K562 (cell line): ENCODE measurements around the gene TMEM121. TPM values are rescaled to one million over a fixed set of nuclear protein-coding genes. Genes with fewer than 3 reads are reported as not detected.

Experiments
- ATAC-seq: fragments of 200-7000 bp; cut with Tn5 transposase; 3 replicates; pipeline ENCODE4 v1.9.1; 2020; ENCODE audit warnings: moderate library complexity
- BruUV-seq: library from RNA; stranded (reverse); fragments of 400-500 nt; replicated peaks from 2 replicates; lab custom pipeline; 2021; lab: Mats Ljungman, UMichigan
- CTCF ChIA-PET: fragments of 300-600 bp; formaldehyde crosslinking; extraction: SDS; loops from one replicate; lab custom pipeline; 2021; ENCODE audit warnings: low intra/inter-chr PET ratio; lab: Yijun Ruan, JAX
- POLR2A ChIA-PET: fragments of 300-600, 350-650 bp; sonication (Branson Sonifier 250); formaldehyde crosslinking; extraction: SDS; loops from one replicate; lab custom pipeline; 2021; ENCODE audit warnings: antibody characterized with exemption, inconsistent platforms; lab: Yijun Ruan, JAX
- DNase-seq, 4 experiments: peaks; one replicate each; pipeline versions ENCODE4 v3.0.0 to v3.0.0-alpha.2; 2011 to 2018; ENCODE audit warnings: low spot score in 3 of 4, mixed read lengths in 3 of 4; ENCODE audit errors: extremely low read depth in 1 of 4
- FAIRE-seq: peaks from 2 replicates; lab custom pipeline; 2011; peaks lifted over from hg19 to GRCh38; lab: Jason Lieb, UNC
- H2AFZ ChIP-seq: 2 replicates; pipeline ENCODE4 v1.6.0; 2011; ENCODE audit warnings: low read depth, low read length, control low read depth, inconsistent platforms
- H3K27ac ChIP-seq: fragments of 200-600 bp; 3 replicates; pipeline ENCODE4 v1.8.0; 2011; ENCODE audit warnings: low read depth, mild to moderate bottlenecking, control low read depth, inconsistent platforms, low read length, moderate library complexity, mixed read lengths; ENCODE audit errors: extremely low read depth
- H3K27me3 ChIP-seq, 2 experiments: fragments of 300-600 bp in 1 of 2; 2 replicates in 1 of 2; 3 replicates in 1 of 2; pipeline versions ENCODE4 v1.6.0 to v1.8.0; 2011; ENCODE audit warnings: inconsistent platforms in 2 of 2, low read length in 2 of 2, mild to moderate bottlenecking in 1 of 2, mixed read lengths in 1 of 2, moderate library complexity in 1 of 2; ENCODE audit not compliant: control insufficient read depth in 2 of 2, insufficient read depth in 2 of 2
- H3K36me3 ChIP-seq: fragments of 300-600 bp; 3 replicates; pipeline ENCODE4 v1.8.0; 2011; ENCODE audit warnings: mild to moderate bottlenecking, low read length, inconsistent platforms; ENCODE audit not compliant: control insufficient read depth, insufficient read depth
- H3K4me1 ChIP-seq, 2 experiments: fragments of 200-600 bp in 1 of 2; replicated peaks in 1 of 2; 2 replicates in 1 of 2; 3 replicates in 1 of 2; pipeline versions ENCODE4 v1.5.1 to v1.8.0; 2011; ENCODE audit warnings: inconsistent platforms in 2 of 2, low read length in 2 of 2, mild to moderate bottlenecking in 1 of 2, mixed read lengths in 1 of 2, moderate library complexity in 1 of 2; ENCODE audit not compliant: control insufficient read depth in 2 of 2, insufficient read depth in 2 of 2
- H3K4me2 ChIP-seq: 2 replicates; pipeline ENCODE4 v1.6.1; 2011; ENCODE audit warnings: low read length, control low read depth, inconsistent platforms, mixed read lengths; ENCODE audit not compliant: insufficient read depth
- H3K4me3 ChIP-seq: fragments of 200-600 bp; sonication (generic), shearing (Covaris generic); 2 replicates; pipeline ENCODE4 v1.5.1; 2016; ENCODE audit warnings: control low read depth, inconsistent platforms
- H3K79me2 ChIP-seq: fragments of 200-600 bp; 3 replicates; pipeline ENCODE4 v1.8.0; 2011; ENCODE audit warnings: low read length, inconsistent platforms; ENCODE audit not compliant: control insufficient read depth, insufficient read depth
- H3K9ac ChIP-seq, 2 experiments: 2 replicates each; pipeline versions ENCODE4 v1.6.0 to v1.6.1; 2011; ENCODE audit warnings: low read depth in 2 of 2, low read length in 2 of 2, control low read depth in 1 of 2, inconsistent platforms in 1 of 2, mild to moderate bottlenecking in 1 of 2, mixed read lengths in 1 of 2; ENCODE audit not compliant: insufficient read depth in 1 of 2
- H3K9me1 ChIP-seq: one replicate; pipeline ENCODE4 v1.6.0; 2011; ENCODE audit warnings: inconsistent platforms, mild to moderate bottlenecking, low read length, moderate library complexity; ENCODE audit not compliant: control insufficient read depth, insufficient read depth
- H3K9me3 ChIP-seq: replicated peaks from 2 replicates; pipeline ENCODE4 v1.5.1; 2011; ENCODE audit warnings: low read depth, low read length, inconsistent platforms; ENCODE audit not compliant: control insufficient read depth, insufficient read depth
- H4K20me1 ChIP-seq: replicated peaks from 2 replicates; pipeline ENCODE4 v1.6.1; 2011; ENCODE audit warnings: low read length, inconsistent platforms, mixed read lengths; ENCODE audit not compliant: control insufficient read depth, insufficient read depth
- ARID3A ChIP-seq: IDR thresholded peaks from 2 replicates; pipeline ENCODE4 v1.6.1; 2012; ENCODE audit warnings: low read depth, low read length, improper control_type of control experiment, borderline replicate concordance
- HNRNPLL ChIP-seq: fragments of 200-400 bp; formaldehyde crosslinking; IDR thresholded peaks from 2 replicates; pipeline ENCODE4 v1.6.1; 2017; ENCODE audit warnings: low read length, low read depth, mild to moderate bottlenecking; ENCODE audit not compliant: poor library complexity, severe bottlenecking
- PATZ1 ChIP-seq: fragments of 250-450 bp; sonication (Bioruptor Pico); IDR thresholded peaks from 2 replicates; pipeline ENCODE4 v1.5.0; 2020; ENCODE audit warnings: mild to moderate bottlenecking, borderline replicate concordance
- TOE1 ChIP-seq, 2 experiments: fragments of 450-650 bp in 1 of 2; sonication (generic) in 1 of 2; formaldehyde crosslinking in 1 of 2; IDR thresholded peaks; 2 replicates each; pipeline versions ENCODE4 v1.7.1 to v1.8.0; 2016 to 2022; ENCODE audit warnings: borderline replicate concordance in 2 of 2, mild to moderate bottlenecking in 2 of 2, antibody characterized with exemption in 1 of 2, inconsistent platforms in 1 of 2, low read depth in 1 of 2, missing genetic modification reagents in 1 of 2, moderate library complexity in 1 of 2
- UBTF ChIP-seq, 2 experiments: IDR thresholded peaks; 2 replicates each; pipeline ENCODE4 v1.6.1; 2012; ENCODE audit warnings: improper control_type of control experiment in 2 of 2, low read depth in 2 of 2, low read length in 2 of 2, borderline replicate concordance in 1 of 2
- WGBS: fragments of 100-300 bp; shearing (Covaris generic); methylation state at CpG from one replicate; pipeline ENCODE4 v1.1.6; 2016; ENCODE audit warnings: low coverage, mixed read lengths; ENCODE audit not compliant: insufficient coverage; ENCODE audit errors: missing lambda C conversion rate; 5-methylcytosine and 5-hydroxymethylcytosine counted together
- in situ Hi-C: fragments of 300-500 bp; cut with MboI; formaldehyde crosslinking; loops from 4 replicates; pipeline ENCODE4 v1.15.0; 2018; ENCODE audit warnings: inconsistent platforms, mixed read lengths
- intact Hi-C: fragments of 100-400 bp; cut with micrococcal nuclease; formaldehyde crosslinking; loops from 2 replicates; pipeline ENCODE4 v1.14.2; 2022
- polyA plus RNA-seq, 8 experiments: library from polyadenylated mRNA; depleted of rRNA in 4 of 8; stranded (reverse) in 5 of 8; unstranded in 3 of 8; fragments of >200 nt; fragmentation: Nextera tagmentation in 2 of 8; fragmentation: Illumina TruSeq in 1 of 8; extraction: Ambion mirVana in 2 of 8; extraction: Trizol in 1 of 8; gene quantifications; 2 replicates each; pipeline versions ENCODE4 v1.2.1 to v1.2.3, GENCODE V29; 2011 to 2014; ENCODE audit warnings: inconsistent platforms in 1 of 8, missing spikeins in 1 of 8
- total RNA-seq, 7 experiments: library from RNA; depleted of rRNA in 6 of 7; stranded (reverse); fragments of >200 nt in 6 of 7; fragmentation: Illumina TruSeq in 2 of 7; extraction: Trizol in 2 of 7; gene quantifications; 2 replicates each; pipeline versions ENCODE4 v1.2.1 to v1.2.3, GENCODE V29; 2011 to 2021; ENCODE audit warnings: low replicate concordance in 1 of 7

Gene TMEM121
- total and polyA plus RNA-seq, 9 of the 15 experiments (the other 6 are each of a cell fraction or from before 2014, with no cell fraction given), result 0.31 to 0.36 TPM; not detected in 7

- peaks cover 9 to 25% of the 10 kb centered on the region in 2 experiments for H3K27me3 ChIP-seq
- intact Hi-C loops (no loop called here), in situ Hi-C loops (no loop called here)
- H2AFZ ChIP-seq, result no peak overlapping the region
- FAIRE-seq, result no peak
- H3K36me3 ChIP-seq, result no peaks in the 10 kb centered on the region
- H3K4me2 ChIP-seq, result no peak overlapping the region
- no TSS peak for BruUV-seq
- no peaks in the 10 kb centered on the region for H3K9me1 ChIP-seq
- H3K4me3 ChIP-seq, result no peak overlapping the region
- H3K27ac ChIP-seq, result no peak overlapping the region
- ATAC-seq, result no peak
- no peak for DNase-seq
- peaks cover 0 to 27% of the 10 kb centered on the region in 2 experiments; a peak in 2 of 5 replicates for H3K4me1 ChIP-seq
- H3K79me2 ChIP-seq, result no peaks in the 10 kb centered on the region
- ChIA-PET POLR2A (interaction anchor here (1.0 kb wide), 1 partner anchor 11 kb away, joined by 5 read pairs; no protein-coding TSS in a partner anchor), CTCF (no interaction called here)
- no peaks in the 10 kb centered on the region for H3K9me3 ChIP-seq
- no peak overlapping the region for H3K9ac ChIP-seq
- WGBS, result 27% methylated on average over 2 of the region's 7 CpGs
- H4K20me1 ChIP-seq, result no peaks in the 10 kb centered on the region
- TF ChIP-seq UBTF (IDR thresholded peaks at IDR 0.05; ENCODE audit: borderline replicate concordance in 1 of 2, low read depth in 2 of 2, low read length in 2 of 2), result no peak
- TF ChIP-seq TOE1 (IDR thresholded peaks at IDR 0.05; ENCODE audit: borderline replicate concordance), result no peak
- TF ChIP-seq TOE1 (CRISPR knock-in tag; IDR thresholded peaks at IDR 0.05; ENCODE audit: borderline replicate concordance, low read depth), result no peak
- no peak for TF ChIP-seq HNRNPLL
- no peak for TF ChIP-seq PATZ1 (CRISPR knock-in tag)
- no peak for TF ChIP-seq ARID3A
Observed at GRCh38 chr14:105503296-105503640, 23.1 kb upstream of the TMEM121 start.
